ENCODE measurements around the gene IQCM.

- no peak for TF ChIP-seq NFRKB (IDR thresholded peaks at IDR 0.05)
- TF ChIP-seq SP1 (IDR thresholded peaks at IDR 0.05): no peak
- TF ChIP-seq ELF4 (IDR thresholded peaks at IDR 0.05): no peak
- TF ChIP-seq BHLHE40 (IDR thresholded peaks at IDR 0.05; ENCODE audit: borderline replicate concordance): no peak
- TF ChIP-seq, protein P1, sequence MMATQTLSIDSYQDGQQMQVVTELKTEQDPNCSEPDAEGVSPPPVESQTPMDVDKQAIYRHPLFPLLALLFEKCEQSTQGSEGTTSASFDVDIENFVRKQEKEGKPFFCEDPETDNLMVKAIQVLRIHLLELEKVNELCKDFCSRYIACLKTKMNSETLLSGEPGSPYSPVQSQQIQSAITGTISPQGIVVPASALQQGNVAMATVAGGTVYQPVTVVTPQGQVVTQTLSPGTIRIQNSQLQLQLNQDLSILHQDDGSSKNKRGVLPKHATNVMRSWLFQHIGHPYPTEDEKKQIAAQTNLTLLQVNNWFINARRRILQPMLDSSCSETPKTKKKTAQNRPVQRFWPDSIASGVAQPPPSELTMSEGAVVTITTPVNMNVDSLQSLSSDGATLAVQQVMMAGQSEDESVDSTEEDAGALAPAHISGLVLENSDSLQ (IDR thresholded peaks at IDR 0.05): no peak
- TF ChIP-seq LEF1 (IDR thresholded peaks at IDR 0.05; ENCODE audit: borderline replicate concordance): no peak
- no peak for TF ChIP-seq CTBP1 (IDR thresholded peaks at IDR 0.05; ENCODE audit: borderline replicate concordance)
- no peak for TF ChIP-seq HDGF (IDR thresholded peaks at IDR 0.05; ENCODE audit: borderline replicate concordance)
- TF ChIP-seq FOXA1 (IDR thresholded peaks at IDR 0.05): no peak
- TF ChIP-seq FOXM1 (IDR thresholded peaks at IDR 0.05; ENCODE audit: borderline replicate concordance): no peak
Measured at GRCh38 chr4:149441338-149441737, 374.3 kb downstream of the IQCM start.
